ENCODE measurements around the gene BOK. TPM values are rescaled to one million over a fixed set of nuclear protein-coding genes. Genes with fewer than 3 reads are reported as not detected.
A peak's percentile ranks its signal among the peaks of the same experiment; 100 is the strongest.

The BOK gene
- total and polyA plus RNA-seq, 2 of the 13 experiments (the other 11 are each of a cell fraction or from before 2014, with no cell fraction given), result 35.5 to 39.2 TPM

- 0 out of 2 replicates have a peak, but pooled peaks have one; percentile 57 for TF ChIP-seq CENPT (CRISPR knock-in tag; IDR thresholded peaks at IDR 0.05; ENCODE audit: low read depth)
- TF ChIP-seq, protein P1, sequence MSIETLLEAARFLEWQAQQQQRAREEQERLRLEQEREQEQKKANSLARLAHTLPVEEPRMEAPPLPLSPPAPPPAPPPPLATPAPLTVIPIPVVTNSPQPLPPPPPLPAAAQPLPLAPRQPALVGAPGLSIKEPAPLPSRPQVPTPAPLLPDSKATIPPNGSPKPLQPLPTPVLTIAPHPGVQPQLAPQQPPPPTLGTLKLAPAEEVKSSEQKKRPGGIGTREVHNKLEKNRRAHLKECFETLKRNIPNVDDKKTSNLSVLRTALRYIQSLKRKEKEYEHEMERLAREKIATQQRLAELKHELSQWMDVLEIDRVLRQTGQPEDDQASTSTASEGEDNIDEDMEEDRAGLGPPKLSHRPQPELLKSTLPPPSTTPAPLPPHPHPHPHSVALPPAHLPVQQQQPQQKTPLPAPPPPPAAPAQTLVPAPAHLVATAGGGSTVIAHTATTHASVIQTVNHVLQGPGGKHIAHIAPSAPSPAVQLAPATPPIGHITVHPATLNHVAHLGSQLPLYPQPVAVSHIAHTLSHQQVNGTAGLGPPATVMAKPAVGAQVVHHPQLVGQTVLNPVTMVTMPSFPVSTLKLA (IDR thresholded peaks at IDR 0.05), result peak; percentile 2; the same call in 1 of the 2 replicates
- TF ChIP-seq, protein P2, sequence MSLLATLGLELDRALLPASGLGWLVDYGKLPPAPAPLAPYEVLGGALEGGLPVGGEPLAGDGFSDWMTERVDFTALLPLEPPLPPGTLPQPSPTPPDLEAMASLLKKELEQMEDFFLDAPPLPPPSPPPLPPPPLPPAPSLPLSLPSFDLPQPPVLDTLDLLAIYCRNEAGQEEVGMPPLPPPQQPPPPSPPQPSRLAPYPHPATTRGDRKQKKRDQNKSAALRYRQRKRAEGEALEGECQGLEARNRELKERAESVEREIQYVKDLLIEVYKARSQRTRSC (CRISPR knock-in tag; IDR thresholded peaks at IDR 0.05; ENCODE audit: low read depth), result no peak
- no peak for TF ChIP-seq IRF2 (CRISPR knock-in tag; IDR thresholded peaks at IDR 0.05)
- TF ChIP-seq, protein P3, sequence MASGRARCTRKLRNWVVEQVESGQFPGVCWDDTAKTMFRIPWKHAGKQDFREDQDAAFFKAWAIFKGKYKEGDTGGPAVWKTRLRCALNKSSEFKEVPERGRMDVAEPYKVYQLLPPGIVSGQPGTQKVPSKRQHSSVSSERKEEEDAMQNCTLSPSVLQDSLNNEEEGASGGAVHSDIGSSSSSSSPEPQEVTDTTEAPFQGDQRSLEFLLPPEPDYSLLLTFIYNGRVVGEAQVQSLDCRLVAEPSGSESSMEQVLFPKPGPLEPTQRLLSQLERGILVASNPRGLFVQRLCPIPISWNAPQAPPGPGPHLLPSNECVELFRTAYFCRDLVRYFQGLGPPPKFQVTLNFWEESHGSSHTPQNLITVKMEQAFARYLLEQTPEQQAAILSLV (CRISPR knock-in tag; IDR thresholded peaks at IDR 0.05; ENCODE audit: borderline replicate concordance), result 0 out of 2 replicates have a peak, but pooled peaks have one; percentile 28
- peak; percentile 39; the same call in 1 of the 2 replicates for TF ChIP-seq MEIS2 (CRISPR knock-in tag; IDR thresholded peaks at IDR 0.05)
- TF ChIP-seq ZEB1 (IDR thresholded peaks at IDR 0.05; ENCODE audit: insufficient replicate concordance, low read depth), result peak; percentile 53
- TF ChIP-seq ZNF720 (CRISPR knock-in tag; IDR thresholded peaks at IDR 0.05), result 0 out of 2 replicates have a peak, but pooled peaks have one; percentile 60
- TF ChIP-seq, protein P4, sequence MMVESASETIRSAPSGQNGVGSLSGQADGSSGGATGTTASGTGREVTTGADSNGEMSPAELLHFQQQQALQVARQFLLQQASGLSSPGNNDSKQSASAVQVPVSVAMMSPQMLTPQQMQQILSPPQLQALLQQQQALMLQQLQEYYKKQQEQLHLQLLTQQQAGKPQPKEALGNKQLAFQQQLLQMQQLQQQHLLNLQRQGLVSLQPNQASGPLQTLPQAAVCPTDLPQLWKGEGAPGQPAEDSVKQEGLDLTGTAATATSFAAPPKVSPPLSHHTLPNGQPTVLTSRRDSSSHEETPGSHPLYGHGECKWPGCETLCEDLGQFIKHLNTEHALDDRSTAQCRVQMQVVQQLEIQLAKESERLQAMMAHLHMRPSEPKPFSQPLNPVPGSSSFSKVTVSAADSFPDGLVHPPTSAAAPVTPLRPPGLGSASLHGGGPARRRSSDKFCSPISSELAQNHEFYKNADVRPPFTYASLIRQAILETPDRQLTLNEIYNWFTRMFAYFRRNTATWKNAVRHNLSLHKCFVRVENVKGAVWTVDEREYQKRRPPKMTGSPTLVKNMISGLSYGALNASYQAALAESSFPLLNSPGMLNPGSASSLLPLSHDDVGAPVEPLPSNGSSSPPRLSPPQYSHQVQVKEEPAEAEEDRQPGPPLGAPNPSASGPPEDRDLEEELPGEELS (CRISPR knock-in tag; IDR thresholded peaks at IDR 0.05), result peak; percentile 28; the same call in 1 of the 2 replicates
- TF ChIP-seq, protein P5, sequence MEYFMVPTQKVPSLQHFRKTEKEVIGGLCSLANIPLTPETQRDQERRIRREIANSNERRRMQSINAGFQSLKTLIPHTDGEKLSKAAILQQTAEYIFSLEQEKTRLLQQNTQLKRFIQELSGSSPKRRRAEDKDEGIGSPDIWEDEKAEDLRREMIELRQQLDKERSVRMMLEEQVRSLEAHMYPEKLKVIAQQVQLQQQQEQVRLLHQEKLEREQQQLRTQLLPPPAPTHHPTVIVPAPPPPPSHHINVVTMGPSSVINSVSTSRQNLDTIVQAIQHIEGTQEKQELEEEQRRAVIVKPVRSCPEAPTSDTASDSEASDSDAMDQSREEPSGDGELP (IDR thresholded peaks at IDR 0.05; ENCODE audit: borderline replicate concordance, low read depth), result peak; percentile 7; the same call in 1 of the 2 replicates
- no peak for TF ChIP-seq MYNN (CRISPR knock-in tag; IDR thresholded peaks at IDR 0.05; ENCODE audit: low read depth)
- TF ChIP-seq THAP11 (CRISPR knock-in tag; IDR thresholded peaks at IDR 0.05), result 0 out of 2 replicates have a peak, but pooled peaks have one; percentile 4
- peak; percentile 79; the same call in 1 of the 2 replicates for TF ChIP-seq SMAD9 (CRISPR knock-in tag; IDR thresholded peaks at IDR 0.05)
- TF ChIP-seq ZNF564 (CRISPR knock-in tag; IDR thresholded peaks at IDR 0.05), result no peak
- TF ChIP-seq SUZ12 (IDR thresholded peaks at IDR 0.05; ENCODE audit: low read depth, low read length), result no peak
- TF ChIP-seq, protein P6, sequence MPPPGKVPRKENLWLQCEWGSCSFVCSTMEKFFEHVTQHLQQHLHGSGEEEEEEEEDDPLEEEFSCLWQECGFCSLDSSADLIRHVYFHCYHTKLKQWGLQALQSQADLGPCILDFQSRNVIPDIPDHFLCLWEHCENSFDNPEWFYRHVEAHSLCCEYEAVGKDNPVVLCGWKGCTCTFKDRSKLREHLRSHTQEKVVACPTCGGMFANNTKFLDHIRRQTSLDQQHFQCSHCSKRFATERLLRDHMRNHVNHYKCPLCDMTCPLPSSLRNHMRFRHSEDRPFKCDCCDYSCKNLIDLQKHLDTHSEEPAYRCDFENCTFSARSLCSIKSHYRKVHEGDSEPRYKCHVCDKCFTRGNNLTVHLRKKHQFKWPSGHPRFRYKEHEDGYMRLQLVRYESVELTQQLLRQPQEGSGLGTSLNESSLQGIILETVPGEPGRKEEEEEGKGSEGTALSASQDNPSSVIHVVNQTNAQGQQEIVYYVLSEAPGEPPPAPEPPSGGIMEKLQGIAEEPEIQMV (CRISPR knock-in tag; IDR thresholded peaks at IDR 0.05; ENCODE audit: low read depth), result 0 out of 2 replicates have a peak, but pooled peaks have one; percentile 18
- TF ChIP-seq, protein P7, sequence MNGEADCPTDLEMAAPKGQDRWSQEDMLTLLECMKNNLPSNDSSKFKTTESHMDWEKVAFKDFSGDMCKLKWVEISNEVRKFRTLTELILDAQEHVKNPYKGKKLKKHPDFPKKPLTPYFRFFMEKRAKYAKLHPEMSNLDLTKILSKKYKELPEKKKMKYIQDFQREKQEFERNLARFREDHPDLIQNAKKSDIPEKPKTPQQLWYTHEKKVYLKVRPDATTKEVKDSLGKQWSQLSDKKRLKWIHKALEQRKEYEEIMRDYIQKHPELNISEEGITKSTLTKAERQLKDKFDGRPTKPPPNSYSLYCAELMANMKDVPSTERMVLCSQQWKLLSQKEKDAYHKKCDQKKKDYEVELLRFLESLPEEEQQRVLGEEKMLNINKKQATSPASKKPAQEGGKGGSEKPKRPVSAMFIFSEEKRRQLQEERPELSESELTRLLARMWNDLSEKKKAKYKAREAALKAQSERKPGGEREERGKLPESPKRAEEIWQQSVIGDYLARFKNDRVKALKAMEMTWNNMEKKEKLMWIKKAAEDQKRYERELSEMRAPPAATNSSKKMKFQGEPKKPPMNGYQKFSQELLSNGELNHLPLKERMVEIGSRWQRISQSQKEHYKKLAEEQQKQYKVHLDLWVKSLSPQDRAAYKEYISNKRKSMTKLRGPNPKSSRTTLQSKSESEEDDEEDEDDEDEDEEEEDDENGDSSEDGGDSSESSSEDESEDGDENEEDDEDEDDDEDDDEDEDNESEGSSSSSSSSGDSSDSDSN (CRISPR knock-in tag; IDR thresholded peaks at IDR 0.05), result no peak
- peak; percentile 40; the same call in 1 of the 2 replicates for TF ChIP-seq ZNF121 (CRISPR knock-in tag; IDR thresholded peaks at IDR 0.05)
These were observed 11.6 kb upstream of the BOK start (continued) for GRCh38 chr2:241546771-241547498.
